ENCODE measurements around the gene SOX14. TPM values are rescaled to one million over a fixed set of nuclear protein-coding genes. Genes with fewer than 3 reads are reported as not detected.

The SOX14 gene
- polyA plus RNA-seq, 1 donor from 2014 or later: not detected

DNA sequence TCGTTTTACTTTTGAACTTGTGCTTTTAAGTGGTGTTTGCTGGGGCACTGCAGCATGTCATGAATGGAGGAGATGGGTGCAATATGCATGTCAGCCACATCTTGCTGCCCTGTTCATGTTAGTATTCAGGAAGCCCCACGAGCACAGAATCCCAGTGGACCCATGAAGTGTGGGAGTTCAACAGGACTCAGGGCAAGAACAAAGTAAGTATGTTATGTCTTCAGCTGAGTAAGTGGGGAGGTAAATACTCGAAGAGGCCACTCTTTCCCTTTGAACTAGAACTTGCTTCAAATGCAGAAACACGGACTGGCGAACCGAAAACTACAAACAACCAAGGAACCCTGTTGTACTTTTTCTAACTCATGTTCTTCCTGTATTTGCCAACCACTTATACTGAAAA is 23.4 kb downstream of the SOX14 start:
- no peaks in the 10 kb centered on the region for H3K36me3 Mint-ChIP-seq

DNA sequence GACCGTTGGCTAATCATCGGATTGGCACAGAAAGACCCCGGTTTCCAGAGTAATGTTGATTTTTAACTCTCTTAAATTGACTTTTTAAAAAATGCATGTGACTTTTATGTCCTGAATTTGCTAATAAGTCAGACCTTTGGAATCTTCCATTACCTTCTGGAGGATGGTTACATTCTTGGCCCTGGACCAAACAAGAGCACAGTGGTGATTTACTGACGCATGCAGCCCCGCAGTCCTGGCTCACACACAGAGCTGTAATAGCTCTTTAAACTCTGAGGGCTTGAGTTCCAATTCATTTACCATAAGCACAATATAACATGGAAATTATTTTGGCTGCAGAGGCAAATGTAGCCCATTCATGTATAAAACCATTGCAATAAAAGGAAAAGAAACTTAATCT is 25.1 kb downstream of the SOX14 start:
- H3K4me1 Mint-ChIP-seq: no peaks in the 10 kb centered on the region

More for the DNA sequence above, 23.4 kb downstream of the SOX14 start:
- Mint-ChIP-seq H3K9me3 (no peaks in the 10 kb centered on the region), H3K27ac (no peak overlapping the region), H3K4me3 (no peak overlapping the region), H3K4me1 (no peaks in the 10 kb centered on the region), H3K27me3 (peaks cover 4% of the 10 kb centered on the region)

DNA sequence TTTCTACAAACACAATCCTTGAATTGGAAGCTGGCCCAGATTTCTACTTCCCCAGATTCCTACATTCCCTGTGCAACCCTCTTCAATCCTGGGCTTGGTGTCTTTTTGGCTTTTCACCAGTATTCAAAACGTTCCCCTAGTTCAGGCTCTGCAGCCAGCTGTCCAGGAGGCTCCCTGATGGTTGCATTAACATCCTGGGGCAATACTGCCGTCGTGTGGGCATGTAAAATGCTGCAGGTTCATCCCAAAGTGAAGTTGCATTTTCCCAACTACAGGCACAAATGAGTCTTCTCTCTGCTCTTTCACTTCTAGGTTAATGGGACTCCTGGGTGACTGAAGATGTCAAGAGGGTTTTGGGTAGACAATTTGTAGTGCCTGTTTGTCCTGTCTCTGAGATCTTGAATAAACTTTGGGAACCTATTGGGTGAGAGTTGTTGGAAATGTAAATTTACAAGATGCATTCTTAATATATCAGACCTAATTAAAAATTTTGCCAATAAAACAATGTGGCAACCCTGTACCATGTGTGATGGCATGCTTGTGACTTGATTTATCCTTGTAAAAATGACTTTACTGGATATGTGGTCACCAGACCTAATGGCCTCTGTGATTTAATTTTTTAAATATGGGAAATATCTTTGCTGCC is 28.6 kb downstream of the SOX14 start:
- no peak overlapping the region for H3K27ac Mint-ChIP-seq
- H3K9me3 Mint-ChIP-seq: no peaks in the 10 kb centered on the region
- H3K4me1 Mint-ChIP-seq: no peaks in the 10 kb centered on the region
- H3K4me3 Mint-ChIP-seq: no peak overlapping the region
- H3K27me3 Mint-ChIP-seq: peaks cover 4% of the 10 kb centered on the region
- no peaks in the 10 kb centered on the region for H3K36me3 Mint-ChIP-seq

More for the DNA sequence above, 25.1 kb downstream of the SOX14 start:
- Mint-ChIP-seq H3K36me3 (no peaks in the 10 kb centered on the region), H3K27ac (no peak overlapping the region), H3K4me3 (no peak overlapping the region), H3K9me3 (no peaks in the 10 kb centered on the region), H3K27me3 (peaks cover 4% of the 10 kb centered on the region)

DNA sequence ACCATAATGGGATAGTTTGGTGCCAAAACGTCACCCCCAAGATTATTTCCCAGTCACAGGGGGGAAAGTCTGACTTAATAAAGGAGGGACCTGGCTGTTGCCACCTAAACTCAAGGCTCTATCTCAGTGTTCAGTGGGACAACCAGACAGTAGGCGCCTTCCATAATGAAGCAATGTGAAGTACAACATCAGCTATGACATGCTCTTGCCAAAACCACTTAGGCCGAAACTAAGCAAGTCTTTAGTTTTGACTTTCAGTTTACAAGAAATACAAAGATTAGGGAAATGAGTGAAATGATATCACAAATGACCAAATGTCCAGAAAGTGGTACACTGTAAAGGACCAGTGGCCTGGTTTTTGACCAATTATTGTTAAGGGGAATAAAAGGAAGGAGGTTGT is 32.9 kb downstream of the SOX14 start:
- peaks cover 2% of the 10 kb centered on the region for H3K27me3 Mint-ChIP-seq
- peaks cover 0 to 2% (median 0%) of the 10 kb centered on the region in 3 donors for H3K9me3 Mint-ChIP-seq
- H3K27ac Mint-ChIP-seq: no peak overlapping the region
- H3K4me1 Mint-ChIP-seq: no peaks in the 10 kb centered on the region
- H3K36me3 Mint-ChIP-seq: no peaks in the 10 kb centered on the region
- no peak overlapping the region for H3K4me3 Mint-ChIP-seq

DNA sequence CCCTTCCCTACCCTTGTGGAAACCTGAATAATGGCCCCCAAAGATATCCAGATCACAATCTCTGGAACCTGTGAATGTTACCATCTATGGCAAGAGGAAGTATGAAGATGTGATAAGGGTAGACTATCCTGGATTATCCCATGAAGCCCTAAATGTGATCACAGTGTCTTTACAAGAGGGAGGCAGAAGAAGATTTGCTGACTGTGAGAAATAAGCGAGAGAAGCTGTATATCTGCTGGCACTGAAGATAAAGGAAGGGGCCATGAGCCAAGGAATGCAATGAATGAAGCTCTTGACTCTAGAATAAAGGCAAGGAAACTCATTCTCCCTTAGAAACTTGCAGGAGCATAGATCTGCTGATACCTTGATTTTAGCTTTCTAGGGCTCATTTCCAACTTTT is 39.1 kb downstream of the SOX14 start:
- Mint-ChIP-seq H3K9me3 (peaks cover 0 to 12% (median 7%) of the 10 kb centered on the region in 3 donors), H3K27ac (no peak overlapping the region), H3K27me3 (no peaks in the 10 kb centered on the region), H3K36me3 (no peaks in the 10 kb centered on the region), H3K4me3 (peak overlapping the region in 1 of 4 donors; percentile 18), H3K4me1 (no peaks in the 10 kb centered on the region)

DNA sequence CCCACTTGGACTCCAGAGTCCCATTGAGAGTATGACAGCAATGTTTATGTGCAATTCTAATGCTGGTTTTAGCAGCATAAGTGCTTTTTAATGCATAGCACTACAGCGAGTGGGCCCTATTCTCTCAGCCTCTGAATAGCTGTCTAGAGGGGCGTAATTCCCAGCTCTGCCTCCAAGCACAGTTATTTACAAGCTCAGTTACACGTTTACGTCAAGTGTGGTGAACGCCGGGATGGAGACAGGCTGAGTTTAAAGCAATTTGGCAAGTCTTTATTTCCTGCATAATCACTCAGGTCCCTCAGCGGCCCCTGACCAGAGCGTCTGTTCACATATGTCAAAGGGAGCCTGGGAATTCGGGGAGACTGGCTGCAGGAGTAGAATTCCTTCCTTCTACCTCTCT is 43.9 kb downstream of the SOX14 start:
- peaks cover 4% of the 10 kb centered on the region for H3K27me3 Mint-ChIP-seq
- no peak overlapping the region for H3K4me3 Mint-ChIP-seq
- no peaks in the 10 kb centered on the region for H3K4me1 Mint-ChIP-seq
- H3K27ac Mint-ChIP-seq: no peak overlapping the region
- H3K36me3 Mint-ChIP-seq: no peaks in the 10 kb centered on the region
- H3K9me3 Mint-ChIP-seq: peaks cover 0 to 12% (median 10%) of the 10 kb centered on the region in 3 donors

DNA sequence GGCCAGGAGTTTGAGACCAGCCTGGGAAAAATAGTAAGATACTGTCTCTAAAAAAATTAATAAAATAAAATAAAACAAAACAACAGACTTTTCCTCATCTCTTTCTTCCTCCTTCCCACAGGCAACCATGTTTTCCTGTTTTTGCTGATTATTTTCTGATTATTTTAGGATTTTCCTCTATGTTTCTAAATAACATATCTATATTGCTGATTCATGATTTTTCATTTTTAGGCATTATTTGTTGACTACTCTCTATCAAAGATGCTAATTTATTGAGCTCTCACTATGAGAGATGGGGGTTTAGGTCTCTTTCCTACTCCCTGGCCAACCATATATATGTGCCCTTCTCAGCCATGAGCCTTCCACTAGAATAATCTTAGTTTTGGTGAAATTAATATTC is 45.4 kb downstream of the SOX14 start:
- no peak overlapping the region for H3K4me3 Mint-ChIP-seq
- no peaks in the 10 kb centered on the region for H3K4me1 Mint-ChIP-seq
- H3K27me3 Mint-ChIP-seq: peaks cover 4% of the 10 kb centered on the region
- H3K27ac Mint-ChIP-seq: no peak overlapping the region
- H3K36me3 Mint-ChIP-seq: no peaks in the 10 kb centered on the region
- peaks cover 0 to 10% (median 6%) of the 10 kb centered on the region in 3 donors for H3K9me3 Mint-ChIP-seq

DNA sequence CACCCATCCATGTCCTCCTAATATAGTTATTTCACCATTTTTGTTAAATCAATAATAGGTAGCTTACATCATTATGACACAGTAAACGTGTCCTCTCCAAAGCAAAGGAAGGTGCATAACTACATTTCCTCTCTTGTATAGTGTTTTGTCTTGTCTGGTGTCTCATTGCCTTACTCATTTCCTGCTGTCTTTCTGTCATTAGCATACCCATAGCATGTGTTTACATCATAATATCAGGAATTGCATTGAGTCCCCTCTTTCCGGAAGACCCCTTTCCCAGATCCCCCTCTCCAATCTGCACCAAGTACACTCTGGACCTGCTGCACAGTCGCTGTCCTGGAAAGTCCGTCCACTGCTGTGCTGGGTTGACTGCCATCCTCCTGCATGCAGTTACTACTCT is 47.9 kb downstream of the SOX14 start:
- peaks cover 0 to 5% (median 0%) of the 10 kb centered on the region in 3 donors for H3K9me3 Mint-ChIP-seq
- no peaks in the 10 kb centered on the region for H3K4me1 Mint-ChIP-seq
- H3K4me3 Mint-ChIP-seq: no peak overlapping the region
- peaks cover 4% of the 10 kb centered on the region for H3K27me3 Mint-ChIP-seq
- no peaks in the 10 kb centered on the region for H3K36me3 Mint-ChIP-seq
- no peak overlapping the region for H3K27ac Mint-ChIP-seq

DNA sequence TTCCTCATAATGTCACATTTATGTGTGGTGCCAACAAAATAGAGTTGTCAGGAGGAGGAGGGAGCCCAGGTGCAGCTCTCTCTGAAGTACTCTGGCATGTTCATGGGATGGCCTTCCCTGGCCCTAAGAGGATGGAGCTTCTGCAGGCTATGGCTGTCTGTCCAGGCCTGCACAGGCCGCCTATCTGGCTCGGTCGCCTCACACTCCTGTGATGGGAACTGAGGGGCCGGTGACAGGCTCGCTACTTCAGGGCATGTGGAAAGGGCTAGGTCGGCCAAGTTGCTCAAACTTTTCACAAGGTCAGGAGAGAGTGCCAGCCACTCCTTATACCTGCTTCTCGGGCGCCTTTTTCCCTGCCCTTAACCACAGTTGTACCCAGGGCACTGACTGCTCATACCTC is 51.1 kb downstream of the SOX14 start:
- Mint-ChIP-seq H3K4me3 (no peak overlapping the region), H3K27ac (no peak overlapping the region), H3K4me1 (no peaks in the 10 kb centered on the region), H3K36me3 (no peaks in the 10 kb centered on the region), H3K27me3 (peaks cover 2% of the 10 kb centered on the region), H3K9me3 (peaks cover 0 to 3% (median 3%) of the 10 kb centered on the region in 3 donors)

Other genes with a start within 250 kb of the SOX14 start
- gene CLDN18, start 245.8 kb downstream of the SOX14 start, polyA plus RNA-seq: not detected